ENCODE measurements around the gene UBL4A.

UBL4A gene

GRCh38 chrX:154439841-154440240 is 46.6 kb downstream of the UBL4A start:
- Mint-ChIP-seq H3K36me3 (ENCODE audit: low read depth) (peaks cover 78% of the 10 kb centered on the region), H3K27me3 (no peaks in the 10 kb centered on the region), H3K9me3 (no peaks in the 10 kb centered on the region), H3K27ac (no peak overlapping the region), H3K4me1 (ENCODE audit: low read depth) (peaks cover 59% of the 10 kb centered on the region), H3K4me3 (no peak overlapping the region)
- intact Hi-C loops (cut with micrococcal nuclease), result no loop called here

DNA sequence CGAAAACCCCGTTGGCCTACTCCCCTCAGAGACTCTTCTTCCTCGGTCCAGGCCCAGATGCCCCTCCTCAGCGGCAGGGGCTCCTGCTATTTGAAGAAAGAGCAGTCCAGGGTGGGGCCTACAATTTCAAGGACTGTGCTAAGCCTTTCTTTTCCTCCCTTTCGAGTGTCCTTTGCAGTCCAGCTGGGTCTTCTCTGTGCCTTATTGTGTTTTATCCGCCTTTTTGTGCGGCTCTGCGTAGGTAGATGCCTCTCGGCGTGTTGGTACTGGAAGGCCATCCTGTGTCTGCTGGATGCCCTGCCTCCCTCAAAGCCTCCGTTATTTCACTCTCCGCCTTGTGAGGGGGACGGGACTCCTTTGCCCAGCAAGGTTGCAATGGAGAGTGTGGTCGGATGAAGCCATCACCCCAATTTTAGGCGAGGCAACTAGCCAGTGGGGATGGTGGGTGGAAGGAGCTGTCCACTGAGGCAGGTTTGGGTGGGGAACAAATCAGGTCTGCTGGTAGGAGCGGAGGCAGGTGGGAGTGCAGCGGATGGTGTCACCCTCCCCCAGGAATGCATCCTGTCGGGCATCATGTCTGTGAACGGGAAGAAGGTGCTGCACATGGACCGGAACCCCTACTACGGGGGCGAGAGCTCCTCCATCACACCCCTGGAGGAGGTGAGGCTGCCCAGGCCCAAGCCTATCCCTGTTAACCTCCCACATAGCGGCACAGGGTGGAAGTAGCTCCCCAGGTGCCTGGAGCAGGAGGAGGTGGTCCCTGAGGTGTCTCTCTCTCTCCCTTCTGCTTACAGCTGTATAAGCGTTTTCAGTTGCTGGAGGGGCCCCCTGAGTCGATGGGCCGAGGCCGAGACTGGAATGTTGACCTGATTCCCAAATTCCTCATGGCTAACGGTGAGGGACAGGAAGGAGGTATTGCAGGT is 48.2 kb downstream of the UBL4A start:
- H3K4me1 Mint-ChIP-seq (ENCODE audit: low read depth), result peaks cover 65% of the 10 kb centered on the region
- H3K27ac Mint-ChIP-seq, result peak overlapping the region; percentile 76
- H3K9me3 Mint-ChIP-seq, result no peaks in the 10 kb centered on the region
- intact Hi-C loops (cut with micrococcal nuclease), result no loop called here
- peak overlapping the region; percentile 87 for H3K4me3 Mint-ChIP-seq
- no peaks in the 10 kb centered on the region for H3K27me3 Mint-ChIP-seq
- peaks cover 93% of the 10 kb centered on the region for H3K36me3 Mint-ChIP-seq (ENCODE audit: low read depth)

GRCh38 chrX:154436983-154437752 is 49.2 kb downstream of the UBL4A start, which contains the start of gene GDI1:
Gene GDI1, plus strand, starts transcription at chrX:154437154. Its CDS starts 101 bp downstream, at chrX:154437255.
- Mint-ChIP-seq H3K27ac (peak within 1 kb of the TSS; percentile 76), H3K4me3 (peak within 1 kb of the TSS; percentile 87), H3K36me3 (ENCODE audit: low read depth) (peaks cover 93% of the 10 kb centered on the region), H3K27me3 (no peaks in the 10 kb centered on the region), H3K9me3 (no peaks in the 10 kb centered on the region), H3K4me1 (ENCODE audit: low read depth) (peaks cover 56% of the 10 kb centered on the region)
- intact Hi-C loops (cut with micrococcal nuclease), result no loop called here

GRCh38 chrX:154436374-154436982 is 49.9 kb downstream of the UBL4A start:
- intact Hi-C loops (cut with micrococcal nuclease), result no loop called here
- H3K9me3 Mint-ChIP-seq, result no peaks in the 10 kb centered on the region
- H3K27me3 Mint-ChIP-seq, result no peaks in the 10 kb centered on the region
- H3K4me1 Mint-ChIP-seq (ENCODE audit: low read depth), result peaks cover 59% of the 10 kb centered on the region
- H3K4me3 Mint-ChIP-seq, result peak overlapping the region; percentile 87
- H3K36me3 Mint-ChIP-seq (ENCODE audit: low read depth), result peaks cover 93% of the 10 kb centered on the region
- H3K27ac Mint-ChIP-seq, result peak overlapping the region; percentile 74

DNA sequence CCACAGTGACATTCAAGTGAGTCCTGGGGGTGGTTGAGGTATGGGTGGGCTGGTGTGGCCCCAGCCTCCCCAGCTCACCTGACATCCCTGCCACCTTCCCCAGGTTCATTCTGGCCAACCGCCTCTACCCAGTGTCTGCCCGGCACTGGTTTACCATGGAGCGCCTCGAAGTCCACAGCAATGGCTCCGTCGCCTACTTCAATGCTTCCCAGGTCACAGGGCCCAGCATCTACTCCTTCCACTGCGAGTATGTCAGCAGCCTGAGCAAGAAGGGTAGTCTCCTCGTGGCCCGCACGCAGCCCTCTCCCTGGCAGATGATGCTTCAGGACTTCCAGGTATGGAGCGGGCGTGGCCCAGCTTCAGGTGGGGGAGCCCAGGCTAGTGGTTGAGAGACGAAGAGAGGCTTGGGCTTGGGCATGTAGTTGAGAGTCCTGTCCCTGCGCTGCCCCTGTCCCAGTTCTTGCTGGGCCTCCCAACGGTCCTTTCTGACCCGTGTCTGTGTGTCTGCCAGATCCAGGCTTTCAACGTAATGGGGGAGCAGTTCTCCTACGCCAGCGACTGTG is 51.2 kb downstream of the UBL4A start:
- peaks cover 69% of the 10 kb centered on the region for H3K4me1 Mint-ChIP-seq (ENCODE audit: low read depth)
- H3K9me3 Mint-ChIP-seq, result no peaks in the 10 kb centered on the region
- peak overlapping the region; percentile 74 for H3K27ac Mint-ChIP-seq
- H3K4me3 Mint-ChIP-seq, result no peak overlapping the region
- intact Hi-C loops (cut with micrococcal nuclease), result no loop called here
- no peaks in the 10 kb centered on the region for H3K27me3 Mint-ChIP-seq
- H3K36me3 Mint-ChIP-seq (ENCODE audit: low read depth), result peaks cover 89% of the 10 kb centered on the region

GRCh38 chrX:154434394-154435168 is 51.8 kb downstream of the UBL4A start:
- Mint-ChIP-seq H3K4me1 (ENCODE audit: low read depth) (peaks cover 69% of the 10 kb centered on the region), H3K36me3 (ENCODE audit: low read depth) (peaks cover 85% of the 10 kb centered on the region), H3K27me3 (no peaks in the 10 kb centered on the region), H3K27ac (no peak overlapping the region), H3K9me3 (no peaks in the 10 kb centered on the region), H3K4me3 (no peak overlapping the region)
- intact Hi-C loops (cut with micrococcal nuclease), result no loop called here
